Activated CD8-positive, alpha-beta memory T cell treated with anti-CD3 and anti-CD28 coated beads for 48 hours (primary cell): Measurements from ENCODE around the gene ACSF3.

Experiments used
- DNase-seq, 3 experiments: peaks; one replicate each; pipeline ENCODE4 v3.0.0-alpha.2; 2020; ENCODE audit warnings: low read depth in 2 of 3, low spot score in 2 of 3

ACSF3 gene

DNA sequence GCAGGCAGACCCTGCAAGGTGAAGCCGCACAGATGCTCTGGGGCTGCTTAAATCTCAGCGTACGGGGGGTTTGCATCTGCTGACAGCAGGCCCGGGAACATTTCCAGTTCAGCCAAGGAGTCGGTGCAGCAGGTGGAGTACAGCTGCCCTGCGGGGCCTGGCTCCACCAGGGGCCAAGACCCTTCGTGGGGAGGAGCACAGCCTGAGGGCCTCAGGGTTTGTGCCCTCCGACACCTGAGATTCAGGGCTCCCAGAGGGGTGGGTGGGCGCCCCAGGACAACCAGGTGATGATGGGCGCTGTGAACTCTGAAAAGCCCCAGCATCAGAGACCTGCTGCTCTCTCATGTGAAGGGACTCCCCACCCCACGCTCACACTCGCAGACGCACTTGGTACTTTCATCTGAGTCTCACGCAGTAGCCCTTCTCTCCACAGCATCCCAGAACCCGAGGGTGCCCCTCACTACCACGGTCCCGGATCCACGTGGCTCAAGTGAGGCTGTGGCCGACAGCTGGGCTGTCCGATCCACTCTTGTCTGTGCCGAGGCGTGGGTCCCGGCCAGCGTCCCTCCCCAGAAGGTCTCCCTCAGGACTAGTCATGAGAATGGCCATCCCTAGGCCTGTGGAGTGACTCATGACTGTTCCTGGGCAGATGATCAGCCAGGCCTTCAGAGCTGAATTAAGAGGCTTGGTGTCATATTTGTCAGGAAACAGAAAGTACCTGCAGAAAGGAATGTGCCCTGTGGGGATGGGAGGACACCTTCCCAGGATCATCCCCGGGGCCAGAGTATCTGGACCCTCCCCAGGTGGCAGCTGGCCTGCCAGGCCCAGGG lies 29.6 kb downstream of the ACSF3 start:
- no peak for DNase-seq

DNA sequence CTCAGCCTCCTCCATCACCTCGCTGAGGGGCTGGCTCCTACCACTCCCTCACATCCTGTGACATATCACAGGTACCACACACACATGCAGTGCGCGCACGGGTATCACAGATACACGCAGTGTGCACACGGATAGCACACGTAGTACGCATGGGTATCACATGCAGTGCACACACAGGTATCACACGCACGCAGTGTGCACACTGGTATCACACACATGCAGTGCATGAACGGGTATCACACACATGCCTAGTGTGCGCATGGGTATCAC lies 30.1 kb downstream of the ACSF3 start:
- DNase-seq = no peak

DNA sequence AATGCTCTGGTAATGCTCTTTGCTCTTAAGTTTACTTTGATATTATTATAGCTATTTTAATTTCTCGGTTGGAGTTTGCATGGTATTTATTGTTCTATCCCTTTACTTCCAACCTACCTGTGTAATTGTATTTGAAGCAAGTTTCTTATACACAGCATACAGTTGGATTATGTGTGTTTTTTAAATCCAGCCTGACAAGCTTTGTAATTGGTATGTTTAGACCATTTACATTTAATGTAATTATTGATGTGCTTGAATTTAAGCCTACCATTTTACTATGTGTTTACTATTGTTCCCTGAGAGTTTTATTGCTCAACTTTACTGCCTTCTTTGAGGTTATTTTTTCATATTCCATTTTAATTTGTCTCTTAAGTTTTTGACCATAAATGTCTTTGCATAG lies 35.7 kb downstream of the ACSF3 start:
- no peak for DNase-seq

DNA sequence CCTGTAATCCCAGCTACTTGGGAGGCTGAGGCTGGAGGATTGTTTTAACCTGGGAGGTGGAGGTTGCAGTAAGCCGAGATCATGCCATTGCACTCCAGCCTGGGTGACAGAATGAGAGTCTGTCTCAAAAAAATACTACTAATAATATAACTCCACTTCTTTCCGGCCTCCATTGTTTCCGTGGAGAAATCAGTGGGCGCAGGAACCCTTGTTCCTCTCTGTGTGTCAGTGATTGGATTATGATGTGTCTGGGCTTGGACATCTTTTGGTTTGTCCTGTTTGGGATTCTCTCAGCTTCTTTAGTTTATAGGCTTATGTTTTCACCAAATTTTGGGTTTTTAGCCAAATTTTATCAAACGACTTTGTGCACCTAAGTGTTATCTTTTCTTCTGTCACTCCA lies 36.8 kb downstream of the ACSF3 start:
- DNase-seq = no peak

DNA sequence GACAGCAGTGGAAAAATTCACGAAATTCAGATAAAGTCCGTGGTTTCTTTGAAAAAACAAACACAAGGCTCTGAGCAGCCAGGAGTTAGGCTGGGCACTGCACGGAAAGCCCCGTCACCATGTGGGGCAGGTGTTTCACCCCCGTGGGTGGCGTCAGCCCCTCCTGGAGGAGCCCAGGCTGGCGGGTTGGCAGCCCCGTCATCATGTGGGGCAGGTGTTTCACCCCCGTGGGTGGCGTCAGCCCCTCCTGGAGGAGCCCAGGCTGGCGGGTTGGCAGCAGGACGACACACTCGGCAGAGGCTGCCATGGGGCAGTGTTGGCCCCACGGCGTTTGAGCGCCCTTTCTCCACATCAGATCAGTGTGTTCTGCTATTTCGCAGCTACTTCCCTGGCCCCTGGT lies 38.1 kb downstream of the ACSF3 start:
- no peak for DNase-seq

- DNase-seq = no peak
Observed at GRCh38 chr16:89132194-89133005, 38.7 kb downstream of the ACSF3 start.

- no peak for DNase-seq
Observed at GRCh38 chr16:89133457-89134127, 39.9 kb downstream of the ACSF3 start.

DNA sequence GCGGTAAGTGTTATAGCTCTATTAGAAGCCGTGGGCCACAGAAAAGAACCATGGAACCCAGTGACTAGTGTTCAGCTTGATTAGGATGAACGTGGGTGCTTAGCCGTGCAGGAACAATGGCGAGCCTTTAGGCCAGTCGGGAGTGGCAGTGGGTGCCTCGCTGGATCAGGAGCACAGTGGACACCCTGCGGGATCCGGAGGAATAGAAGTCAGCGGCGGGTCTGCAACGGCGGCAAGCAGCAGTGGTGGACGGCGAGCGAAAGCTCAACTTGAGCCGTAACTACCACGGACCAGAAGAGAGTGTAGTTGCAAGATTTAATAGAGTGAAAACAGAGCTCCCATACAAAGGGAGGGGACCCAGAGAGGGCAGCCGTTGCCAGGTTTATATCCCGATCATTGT lies 40.6 kb downstream of the ACSF3 start:
- DNase-seq = no peak

DNA sequence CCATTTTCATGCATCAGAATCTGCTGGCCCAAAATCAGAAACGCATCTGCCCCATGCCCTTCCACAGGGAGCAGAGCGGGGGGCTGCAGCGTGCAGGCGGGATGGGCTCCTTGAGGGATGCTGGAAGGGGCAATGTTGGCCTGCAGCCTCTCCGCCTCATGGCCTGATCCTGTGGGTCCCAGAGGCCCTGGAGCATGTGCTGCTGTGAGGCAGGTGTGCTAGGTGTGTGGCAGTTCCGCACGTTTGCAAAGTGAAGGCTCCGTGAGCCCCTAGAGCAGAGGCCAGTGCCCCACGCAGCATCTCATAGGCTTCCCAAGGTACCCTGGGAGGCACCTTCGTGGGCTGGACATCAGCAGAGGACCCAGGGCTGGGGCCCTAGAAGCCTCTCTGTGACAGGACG lies 41.5 kb downstream of the ACSF3 start:
- DNase-seq = no peak

DNA sequence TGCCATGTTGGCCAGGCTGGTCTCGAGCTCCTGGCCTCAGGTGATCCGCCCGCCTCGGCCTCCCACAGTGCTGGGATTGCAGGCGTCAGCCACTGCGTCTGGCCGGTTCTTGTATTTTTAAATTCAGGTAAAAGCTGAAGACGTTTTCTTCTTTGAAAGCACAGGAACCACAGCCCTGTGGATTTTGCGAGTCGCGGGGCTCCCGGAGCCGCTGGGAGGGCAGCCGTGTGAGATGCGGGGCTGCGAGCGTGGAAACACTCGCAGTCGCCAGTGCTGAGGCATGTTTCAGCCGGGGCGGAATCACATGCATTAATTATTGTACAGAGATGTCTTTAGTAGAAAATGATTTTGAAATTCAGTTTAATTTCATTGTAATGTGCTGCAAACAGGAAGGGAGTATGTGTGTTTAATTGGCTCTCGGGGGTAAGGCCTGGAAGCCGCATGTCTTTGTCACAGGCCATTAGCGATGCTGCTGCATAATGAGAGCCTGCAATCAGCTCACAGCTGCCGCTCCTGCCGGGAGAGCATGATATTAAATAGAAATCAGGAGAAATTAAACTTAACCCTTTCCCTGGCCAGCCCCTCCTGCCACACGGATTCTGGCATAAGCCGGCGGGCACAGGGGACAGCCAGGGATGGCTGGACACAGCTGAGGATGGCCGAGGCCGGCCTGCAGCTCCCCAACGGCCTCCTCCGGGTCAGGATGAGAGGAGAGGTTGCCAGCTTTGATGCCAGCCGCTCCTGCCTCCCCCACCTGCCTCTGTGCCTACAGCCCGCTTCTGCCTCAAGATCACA lies 42.5 kb downstream of the ACSF3 start:
- no peak for DNase-seq

GRCh38 chr16:89136931-89137330 lies 43.3 kb downstream of the ACSF3 start:
- no peak for DNase-seq

GRCh38 chr16:89137666-89138512 lies 44.2 kb downstream of the ACSF3 start:
- DNase-seq = no peak

DNA sequence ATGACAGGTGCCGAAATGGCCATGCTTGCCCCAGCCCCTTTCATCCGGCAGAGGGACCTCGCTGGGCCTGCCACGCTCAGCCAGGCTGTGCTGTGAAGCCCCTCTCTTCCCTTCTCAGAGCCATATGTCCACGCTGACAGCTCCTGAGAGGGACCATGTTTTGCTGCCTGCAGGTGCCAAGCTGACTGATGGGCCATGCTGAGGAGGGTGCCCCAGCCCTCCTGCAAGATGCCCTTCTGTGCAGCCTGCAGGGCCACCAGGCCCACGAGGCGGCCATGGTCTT lies 44.8 kb downstream of the ACSF3 start:
- no peak for DNase-seq

- no peak for DNase-seq
Observed at GRCh38 chr16:89138843-89139520, 45.3 kb downstream of the ACSF3 start.

DNA sequence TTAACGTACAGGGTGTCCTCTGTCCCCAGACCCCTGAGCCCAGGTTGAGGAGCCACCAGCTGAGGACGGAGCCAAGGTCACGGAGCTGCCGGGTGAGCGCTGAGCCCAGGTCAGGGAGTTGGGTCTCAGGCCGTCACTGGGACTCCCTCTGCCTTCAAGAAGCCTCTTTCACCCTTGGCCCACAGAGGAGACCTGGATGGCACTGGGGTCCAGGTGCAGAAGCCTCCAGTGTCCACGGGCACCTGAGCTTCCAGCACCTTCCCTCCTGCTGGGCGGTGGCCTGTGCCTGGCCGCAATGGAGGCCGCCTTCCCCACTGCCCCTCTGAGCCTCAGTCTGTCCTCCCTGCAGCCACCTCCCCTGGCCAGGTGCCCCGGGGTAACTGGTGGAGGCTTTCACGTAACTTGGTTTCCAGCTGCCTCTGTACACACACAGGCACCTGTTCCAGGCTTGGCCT lies 46.3 kb downstream of the ACSF3 start:
- DNase-seq = no peak

DNA sequence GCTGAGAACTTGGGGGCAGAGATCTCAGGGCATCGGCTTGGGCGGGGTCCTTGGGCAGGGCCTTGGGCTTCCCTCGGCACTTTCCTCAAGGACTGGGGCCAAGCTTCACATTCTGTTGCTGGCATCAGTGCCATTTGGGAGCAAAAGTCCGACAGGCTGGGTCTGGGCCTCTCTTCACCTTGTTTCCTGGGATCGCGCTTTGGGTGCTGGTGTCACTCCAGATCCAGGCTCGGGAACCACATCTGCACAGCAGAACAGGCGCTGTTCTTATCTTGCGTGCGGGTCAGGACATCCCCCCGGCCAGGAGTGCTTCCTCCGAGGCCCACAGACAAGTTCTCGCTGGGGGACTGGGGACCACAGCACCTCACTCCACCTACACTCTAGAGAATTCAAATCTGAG lies 46.7 kb downstream of the ACSF3 start:
- DNase-seq = no peak

DNA sequence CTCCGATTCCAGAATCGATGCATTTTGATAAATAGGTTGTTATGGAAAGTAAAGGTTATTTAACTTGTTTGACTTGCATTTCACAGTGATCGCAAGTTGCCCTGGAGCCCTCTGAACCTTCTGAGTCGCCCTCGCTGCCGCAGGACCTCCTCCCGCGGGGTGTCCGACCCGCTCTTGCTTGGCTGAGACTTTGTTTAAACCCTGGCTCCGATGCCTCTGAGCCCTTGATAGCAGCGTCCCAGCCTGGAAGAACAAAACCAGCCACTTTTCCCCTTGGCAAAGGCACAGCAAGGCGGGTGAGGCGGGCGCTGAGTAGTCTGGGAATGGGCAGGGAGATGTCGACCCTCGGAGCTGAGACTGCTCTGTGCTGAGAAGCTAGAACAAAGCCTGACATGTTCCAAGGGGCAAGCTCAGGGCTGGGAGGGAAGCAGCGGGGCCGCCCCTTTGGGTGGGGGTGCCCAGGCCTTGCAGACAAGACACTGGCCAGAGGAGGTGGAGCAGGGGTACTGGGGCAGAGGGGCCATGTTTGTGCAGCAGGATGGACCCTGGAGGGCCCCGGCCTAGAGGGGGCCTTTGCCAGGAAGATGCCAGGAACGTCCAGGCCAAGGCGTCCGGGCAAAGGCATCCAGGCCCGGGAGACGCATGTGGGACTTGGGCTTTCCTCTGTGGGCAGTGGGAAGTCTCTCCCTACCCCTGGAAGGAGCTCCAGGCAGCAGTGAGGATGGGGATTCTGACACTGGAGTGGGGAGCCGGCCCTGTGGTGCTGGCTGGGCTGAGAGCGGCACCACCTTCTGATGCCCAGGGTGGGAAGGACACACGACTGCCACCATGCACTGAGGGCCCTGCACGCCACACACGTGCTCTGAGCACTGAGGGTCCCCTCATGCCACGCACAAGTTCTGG lies 47.6 kb downstream of the ACSF3 start:
- no peak for DNase-seq

GRCh38 chr16:89141884-89142267 lies 48.2 kb downstream of the ACSF3 start:
- no peak for DNase-seq
